VCaP (cell line): ENCODE data around the gene ZKSCAN5.
"Not testable (repeated sequence)": the region's sequence is repeated elsewhere in the genome, so short reads cannot be mapped to it uniquely, and the experiment has no call there.

ENCODE experiments used
- H3K27ac ChIP-seq: fragments of 450-650 bp; 2 replicates; pipeline ENCODE4 v1.5.1; 2017
- TF ChIP-seq, protein P1 (sequence below): fragments of 450-650 bp; conservative IDR thresholded peaks from 2 replicates; pipeline ENCODE4 v1.5.1; 2017; ENCODE audit warnings: mild to moderate bottlenecking, moderate library complexity

Gene ZKSCAN5

GRCh38 chr7:99563650-99564049 is 59.2 kb downstream of the ZKSCAN5 start:
- TF ChIP-seq, protein P1, sequence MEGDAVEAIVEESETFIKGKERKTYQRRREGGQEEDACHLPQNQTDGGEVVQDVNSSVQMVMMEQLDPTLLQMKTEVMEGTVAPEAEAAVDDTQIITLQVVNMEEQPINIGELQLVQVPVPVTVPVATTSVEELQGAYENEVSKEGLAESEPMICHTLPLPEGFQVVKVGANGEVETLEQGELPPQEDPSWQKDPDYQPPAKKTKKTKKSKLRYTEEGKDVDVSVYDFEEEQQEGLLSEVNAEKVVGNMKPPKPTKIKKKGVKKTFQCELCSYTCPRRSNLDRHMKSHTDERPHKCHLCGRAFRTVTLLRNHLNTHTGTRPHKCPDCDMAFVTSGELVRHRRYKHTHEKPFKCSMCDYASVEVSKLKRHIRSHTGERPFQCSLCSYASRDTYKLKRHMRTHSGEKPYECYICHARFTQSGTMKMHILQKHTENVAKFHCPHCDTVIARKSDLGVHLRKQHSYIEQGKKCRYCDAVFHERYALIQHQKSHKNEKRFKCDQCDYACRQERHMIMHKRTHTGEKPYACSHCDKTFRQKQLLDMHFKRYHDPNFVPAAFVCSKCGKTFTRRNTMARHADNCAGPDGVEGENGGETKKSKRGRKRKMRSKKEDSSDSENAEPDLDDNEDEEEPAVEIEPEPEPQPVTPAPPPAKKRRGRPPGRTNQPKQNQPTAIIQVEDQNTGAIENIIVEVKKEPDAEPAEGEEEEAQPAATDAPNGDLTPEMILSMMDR, result no peak
- H3K27ac ChIP-seq, result no peak overlapping the region

- H3K27ac ChIP-seq, result not testable (repeated sequence)
Observed at GRCh38 chr7:99568770-99569169, 64.3 kb downstream of the ZKSCAN5 start.

DNA sequence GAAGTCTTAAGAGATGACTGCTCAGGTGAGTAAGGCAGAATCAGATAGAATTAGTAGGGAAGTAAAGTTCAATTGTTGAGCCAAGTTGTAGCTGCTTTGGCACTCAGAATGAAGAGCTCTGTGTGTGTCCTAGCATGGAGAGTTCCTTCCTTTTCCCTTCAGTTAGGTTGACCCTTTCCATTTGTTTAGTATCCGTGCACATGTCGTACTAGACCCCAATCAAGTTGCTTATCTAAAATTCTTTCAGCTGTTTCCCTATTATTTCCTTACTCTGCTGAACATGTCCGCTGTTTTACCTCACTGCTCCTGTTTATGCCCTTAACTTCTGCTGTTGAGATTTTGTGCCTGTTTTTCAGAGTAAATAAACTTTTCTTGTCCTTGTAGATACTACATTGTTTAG is 67.3 kb downstream of the ZKSCAN5 start:
- H3K27ac ChIP-seq, result no peak overlapping the region
- TF ChIP-seq, protein P1, result no peak

- no peak overlapping the region for H3K27ac ChIP-seq
- TF ChIP-seq, protein P1, result no peak
Observed at GRCh38 chr7:99573257-99573656, 68.8 kb downstream of the ZKSCAN5 start.

DNA sequence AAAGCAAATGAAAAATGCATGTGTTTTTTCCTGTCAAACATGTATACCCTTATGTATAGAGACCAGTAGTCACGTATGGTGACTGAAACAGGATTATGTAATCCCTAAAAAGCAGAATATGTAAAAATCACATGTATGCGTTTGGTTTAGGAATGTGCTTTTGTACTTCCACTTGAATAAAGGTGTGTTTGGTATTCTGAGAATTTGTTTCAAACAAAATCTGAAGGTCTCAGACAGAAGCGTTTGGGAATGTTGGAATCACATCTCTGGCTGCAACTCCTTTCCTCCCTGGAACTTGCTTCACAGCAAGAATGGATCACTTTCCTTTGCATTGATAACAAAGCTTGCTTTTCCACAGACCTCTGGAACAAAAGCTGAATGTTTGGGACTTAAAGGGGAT is 71.8 kb downstream of the ZKSCAN5 start:
- H3K27ac ChIP-seq, result no peak overlapping the region
- TF ChIP-seq, protein P1, result no peak

- TF ChIP-seq, protein P1, result no peak
- no peak overlapping the region for H3K27ac ChIP-seq
Observed at GRCh38 chr7:99579281-99579955, 75.0 kb downstream of the ZKSCAN5 start.

DNA sequence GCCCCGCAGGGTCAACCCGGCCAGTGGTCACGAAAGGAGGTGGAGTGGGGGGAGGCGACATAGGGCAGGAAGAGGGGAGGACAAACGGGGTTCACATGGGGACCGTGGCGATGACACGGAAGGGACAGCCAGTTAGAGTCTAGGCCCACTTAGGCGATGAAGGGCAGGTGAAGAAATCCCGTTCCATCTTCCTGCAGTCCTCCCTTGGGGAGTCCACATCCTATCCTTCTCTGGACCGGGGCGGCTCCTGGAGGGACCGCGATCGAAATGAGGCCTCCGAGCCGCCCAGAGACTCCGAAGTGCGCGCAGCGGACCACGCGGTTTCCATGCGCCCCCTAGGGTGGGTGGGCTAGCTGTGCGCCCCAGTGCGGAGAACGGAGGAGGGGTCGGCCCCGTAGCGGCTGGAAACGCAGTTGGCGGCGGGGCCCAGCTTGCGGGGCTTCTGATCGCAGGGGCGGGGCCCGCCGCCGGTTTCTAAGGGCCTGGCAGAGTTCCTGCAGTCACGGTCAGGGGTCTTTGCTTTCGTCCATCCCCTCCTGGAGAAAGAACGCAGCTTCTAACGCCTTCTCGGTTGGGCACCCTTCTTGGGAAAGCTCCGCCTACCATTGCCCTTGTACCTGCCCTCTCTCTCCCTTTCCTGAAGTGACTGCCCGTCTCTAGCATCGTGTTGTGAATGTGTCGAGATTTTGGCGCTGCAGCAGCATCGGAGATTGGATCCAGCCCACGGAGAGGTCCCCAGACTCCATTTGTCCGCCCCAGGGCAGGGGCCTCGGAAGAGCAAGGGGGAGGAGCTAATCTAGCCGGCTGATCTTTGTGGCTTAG is 75.7 kb downstream of the ZKSCAN5 start:
- TF ChIP-seq, protein P1, result no peak
- no peak overlapping the region for H3K27ac ChIP-seq

DNA sequence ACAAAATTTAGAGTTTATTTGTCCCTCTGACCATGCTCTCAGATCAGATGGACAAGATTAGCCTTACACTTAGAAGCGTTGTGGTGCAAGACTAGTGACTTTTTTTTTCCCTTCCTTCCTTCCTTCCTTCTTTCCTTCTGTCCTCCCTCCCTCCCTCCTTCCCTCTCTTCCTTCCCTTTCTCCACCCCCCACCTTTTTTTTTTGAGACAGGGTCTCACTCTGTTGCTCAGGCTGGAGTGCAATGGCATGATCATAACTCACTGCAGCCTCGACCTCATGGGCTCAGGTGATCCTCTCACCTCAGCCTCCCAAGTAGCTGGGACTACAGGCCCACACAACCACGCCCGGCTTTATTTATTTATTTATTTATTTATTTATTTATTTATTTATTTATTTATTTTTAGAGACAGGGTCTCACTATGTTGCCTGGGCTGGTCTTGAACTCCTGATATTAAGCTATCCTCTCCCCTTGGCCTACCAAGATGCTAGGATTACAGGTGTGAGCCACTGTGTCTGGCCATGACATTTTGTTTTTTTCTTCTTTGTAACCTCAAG is 76.4 kb downstream of the ZKSCAN5 start:
- H3K27ac ChIP-seq, result not testable (repeated sequence)
